ENCODE data around the gene SETBP1. TPM values are rescaled to one million over a fixed set of nuclear protein-coding genes. Genes with fewer than 3 reads are reported as not detected.

The SETBP1 gene
- total RNA-seq, 1 experiment from 2014 or later = 14.0 TPM

DNA sequence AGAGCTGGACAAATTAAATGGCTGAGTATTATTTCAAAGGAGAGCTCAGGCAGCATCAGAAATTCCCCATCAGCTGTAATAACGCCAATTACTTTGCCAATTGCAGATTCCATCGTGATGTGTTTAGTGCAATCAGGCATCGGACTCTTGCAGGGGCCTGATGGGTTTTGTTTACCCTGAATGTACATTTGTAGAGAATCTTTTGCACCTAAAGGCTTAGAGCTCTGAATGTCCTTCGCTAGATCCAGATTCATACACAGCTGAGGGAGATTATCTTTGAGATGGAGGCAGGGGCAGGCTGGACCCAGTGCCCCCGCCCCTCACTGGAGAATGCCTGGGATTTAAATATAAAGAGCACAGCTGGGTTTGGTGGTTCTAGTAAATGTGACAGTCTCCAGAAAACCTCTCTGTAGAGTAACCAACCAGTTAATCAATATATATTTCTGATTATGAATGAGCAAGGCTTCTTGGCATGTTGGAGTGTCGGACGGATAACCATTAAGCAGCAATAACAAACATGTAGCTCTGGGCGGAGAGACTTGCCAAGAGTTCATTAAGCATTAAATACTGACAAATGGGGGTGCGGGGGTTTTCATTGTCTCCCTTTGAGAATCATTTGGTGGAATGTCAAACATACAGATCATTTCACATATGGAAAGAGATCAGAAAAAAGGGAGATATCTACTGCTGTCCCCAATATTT lies 200.9 kb downstream of the SETBP1 start:
- TF ChIP-seq EZH2 (IDR thresholded peaks at IDR 0.05; ENCODE audit: borderline replicate concordance, low read depth, low read length, poor library complexity, severe bottlenecking) = no peak
- TF ChIP-seq CTCF (conservative IDR thresholded peaks at IDR 0.05; ENCODE audit: low read depth, low read length) = no peak

GRCh38 chr18:44882163-44882868 lies 201.6 kb downstream of the SETBP1 start:
- TF ChIP-seq EZH2 (IDR thresholded peaks at IDR 0.05; ENCODE audit: borderline replicate concordance, low read depth, low read length, poor library complexity, severe bottlenecking) (no peak), CTCF (conservative IDR thresholded peaks at IDR 0.05; ENCODE audit: low read depth, low read length) (no peak)
- POLR2A ChIA-PET (ENCODE audit: low non-redundant PET) = interaction anchor here (0.6 kb wide), 1 partner anchor 168 kb away, joined by 3 read pairs; no protein-coding TSS in a partner anchor
- Histone ChIP-seq H3K9me3 (ENCODE audit: low read depth, low read length, poor library complexity, severe bottlenecking) (no peaks in the 10 kb centered on the region), H3K4me1 (ENCODE audit: insufficient read depth, low read length, poor library complexity, severe bottlenecking) (no peaks in the 10 kb centered on the region), H3K4me3 (ENCODE audit: low read depth, low read length, poor library complexity, severe bottlenecking) (no peak overlapping the region), H3K27ac (ENCODE audit: low read depth, low read length, poor library complexity, severe bottlenecking) (no peak overlapping the region), H3K36me3 (ENCODE audit: insufficient read depth, low read length, poor library complexity, severe bottlenecking) (no peaks in the 10 kb centered on the region), H3K27me3 (replicated peaks; ENCODE audit: insufficient read depth, low read depth, low read length, poor library complexity) (no peaks in the 10 kb centered on the region)
- intact Hi-C loops (cut with micrococcal nuclease; ENCODE audit: unreplicated experiment) = no loop called here
- DNase-seq (ENCODE audit: low spot score) = no peak
- BruUV-seq (replicated peaks) = no TSS peak
- CTCF ChIA-PET = no interaction called here

More for the DNA sequence above, 200.9 kb downstream of the SETBP1 start:
- H3K27me3 ChIP-seq (replicated peaks; ENCODE audit: insufficient read depth, low read depth, low read length, poor library complexity) = no peaks in the 10 kb centered on the region
- BruUV-seq (replicated peaks) = no TSS peak
- CTCF ChIA-PET = no interaction called here
- intact Hi-C loops (cut with micrococcal nuclease; ENCODE audit: unreplicated experiment) = no loop called here
- DNase-seq (ENCODE audit: low spot score) = no peak
- H3K4me1 ChIP-seq (ENCODE audit: insufficient read depth, low read length, poor library complexity, severe bottlenecking) = no peaks in the 10 kb centered on the region
- H3K27ac ChIP-seq (ENCODE audit: low read depth, low read length, poor library complexity, severe bottlenecking) = no peak overlapping the region
- no peaks in the 10 kb centered on the region for H3K9me3 ChIP-seq (ENCODE audit: low read depth, low read length, poor library complexity, severe bottlenecking)
- POLR2A ChIA-PET (ENCODE audit: low non-redundant PET) = no interaction called here
- no peak overlapping the region for H3K4me3 ChIP-seq (ENCODE audit: low read depth, low read length, poor library complexity, severe bottlenecking)
- H3K36me3 ChIP-seq (ENCODE audit: insufficient read depth, low read length, poor library complexity, severe bottlenecking) = no peaks in the 10 kb centered on the region

GRCh38 chr18:44883671-44884070 lies 203.0 kb downstream of the SETBP1 start:
- ChIA-PET CTCF (no interaction called here), POLR2A (ENCODE audit: low non-redundant PET) (no interaction called here)
- BruUV-seq (replicated peaks) = no TSS peak
- intact Hi-C loops (cut with micrococcal nuclease; ENCODE audit: unreplicated experiment) = no loop called here
- no peak for DNase-seq (ENCODE audit: low spot score)
- H3K9me3 ChIP-seq (ENCODE audit: low read depth, low read length, poor library complexity, severe bottlenecking) = no peaks in the 10 kb centered on the region
- TF ChIP-seq EZH2 (IDR thresholded peaks at IDR 0.05; ENCODE audit: borderline replicate concordance, low read depth, low read length, poor library complexity, severe bottlenecking) (no peak), CTCF (conservative IDR thresholded peaks at IDR 0.05; ENCODE audit: low read depth, low read length) (no peak)
- H3K4me1 ChIP-seq (ENCODE audit: insufficient read depth, low read length, poor library complexity, severe bottlenecking) = no peaks in the 10 kb centered on the region
- H3K27me3 ChIP-seq (replicated peaks; ENCODE audit: insufficient read depth, low read depth, low read length, poor library complexity) = no peaks in the 10 kb centered on the region
- no peaks in the 10 kb centered on the region for H3K36me3 ChIP-seq (ENCODE audit: insufficient read depth, low read length, poor library complexity, severe bottlenecking)
- H3K4me3 ChIP-seq (ENCODE audit: low read depth, low read length, poor library complexity, severe bottlenecking) = no peak overlapping the region
- H3K27ac ChIP-seq (ENCODE audit: low read depth, low read length, poor library complexity, severe bottlenecking) = no peak overlapping the region
